Keratinocyte (primary cell): ENCODE data around the gene ATG9A.

ENCODE experiments used
- CTCF ChIP-seq, 3 experiments: IDR thresholded peaks in 1 of 3; conservative IDR thresholded peaks in 1 of 3; optimal IDR thresholded peaks in 1 of 3; 2 replicates in 2 of 3; 3 replicates in 1 of 3; pipeline versions ENCODE3 to v1.5.1; 2011; ENCODE audit warnings: low read length in 3 of 3, mild to moderate bottlenecking in 3 of 3, moderate library complexity in 2 of 3, control low read depth in 1 of 3, inconsistent platforms in 1 of 3; ENCODE audit not compliant: insufficient read depth in 2 of 3; ENCODE audit errors: extremely low read depth in 1 of 3
- EZH2 ChIP-seq: IDR thresholded peaks from one replicate; pipeline ENCODE4 v1.6.1; 2012; ENCODE audit warnings: inconsistent platforms, mild to moderate bottlenecking, low read length, moderate library complexity

GRCh38 chr2:219174801-219175200 is 54.6 kb downstream of the ATG9A start:
- TF ChIP-seq CTCF (optimal IDR thresholded peaks at IDR 0.05 in 1 of 3, IDR thresholded peaks at IDR 0.05 in 1 of 3, conservative IDR thresholded peaks at IDR 0.05 in 1 of 3; ENCODE audit: extremely low read depth in 1 of 3, insufficient read depth in 2 of 3, low read length in 3 of 3) (no peak), EZH2 (no peak)
